ENCODE results near the gene SACM1L. TPM values are rescaled to one million over a fixed set of nuclear protein-coding genes. Genes with fewer than 3 reads are reported as not detected.

SACM1L gene
- total RNA-seq, 1 experiment from 2014 or later = 30.1 TPM

DNA sequence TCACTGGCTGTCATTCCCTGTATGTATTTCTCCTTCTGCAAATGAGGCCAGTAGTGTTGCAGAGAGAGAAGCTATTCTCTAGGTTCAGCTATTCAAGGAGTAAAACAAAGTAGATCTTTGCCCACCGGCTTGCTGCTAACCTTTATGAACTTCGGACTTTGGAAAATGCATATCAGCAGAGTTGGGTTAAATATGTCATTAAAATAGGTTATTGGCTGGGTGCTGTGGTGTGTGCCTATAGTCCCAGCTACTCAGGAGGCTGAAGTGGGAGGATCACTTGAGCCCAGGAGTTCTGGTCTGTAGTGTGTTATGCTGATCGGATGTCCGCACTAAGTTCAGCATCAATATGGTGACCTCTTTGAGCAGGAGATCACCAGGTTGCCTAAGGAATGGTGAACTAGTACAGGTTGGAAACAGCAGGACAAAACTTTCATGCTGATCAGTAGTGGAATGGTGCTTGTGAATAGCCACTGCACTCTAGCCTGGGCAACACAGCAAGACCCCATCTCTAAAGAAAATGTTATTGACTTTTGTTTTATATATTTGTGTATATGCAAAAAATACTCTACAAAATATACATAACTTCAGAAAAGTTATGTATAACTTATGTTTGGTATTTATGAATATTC lies 53.4 kb downstream of the SACM1L start:
- H3K4me2 ChIP-seq (ENCODE audit: low read length) = no peak overlapping the region
- H3F3A ChIP-seq (ENCODE audit: low read length, unreplicated experiment) = no peaks in the 10 kb centered on the region
- H3K9ac ChIP-seq (ENCODE audit: low read length) = no peak overlapping the region
- H3K4me3 ChIP-seq (ENCODE audit: low read length) = no peak overlapping the region
- H3K79me2 ChIP-seq (ENCODE audit: low read length) = no peaks in the 10 kb centered on the region
- DNase-seq = no peak
- no peaks in the 10 kb centered on the region for H3K4me1 ChIP-seq (ENCODE audit: insufficient read depth, low read length)
- ChIA-PET CTCF (no interaction called here), POLR2A (ENCODE audit: unreplicated experiment) (no interaction called here)
- H3K27ac ChIP-seq (ENCODE audit: low read length) = no peak overlapping the region
- H3K9me3 ChIP-seq (ENCODE audit: low read length) = no peaks in the 10 kb centered on the region
- intact Hi-C loops (cut with micrococcal nuclease) = no loop called here
- ATAC-seq = no peak
- H2AFZ ChIP-seq (ENCODE audit: low read length) = no peak overlapping the region
- no TSS peak for BruUV-seq (replicated peaks)
- no peak for TF ChIP-seq EZH2 (IDR thresholded peaks at IDR 0.05; ENCODE audit: low read length, unreplicated experiment)
- no peak for TF ChIP-seq EZH2phosphoT487 (IDR thresholded peaks at IDR 0.05; ENCODE audit: borderline replicate concordance, low read length)
- TF ChIP-seq, protein P1, sequence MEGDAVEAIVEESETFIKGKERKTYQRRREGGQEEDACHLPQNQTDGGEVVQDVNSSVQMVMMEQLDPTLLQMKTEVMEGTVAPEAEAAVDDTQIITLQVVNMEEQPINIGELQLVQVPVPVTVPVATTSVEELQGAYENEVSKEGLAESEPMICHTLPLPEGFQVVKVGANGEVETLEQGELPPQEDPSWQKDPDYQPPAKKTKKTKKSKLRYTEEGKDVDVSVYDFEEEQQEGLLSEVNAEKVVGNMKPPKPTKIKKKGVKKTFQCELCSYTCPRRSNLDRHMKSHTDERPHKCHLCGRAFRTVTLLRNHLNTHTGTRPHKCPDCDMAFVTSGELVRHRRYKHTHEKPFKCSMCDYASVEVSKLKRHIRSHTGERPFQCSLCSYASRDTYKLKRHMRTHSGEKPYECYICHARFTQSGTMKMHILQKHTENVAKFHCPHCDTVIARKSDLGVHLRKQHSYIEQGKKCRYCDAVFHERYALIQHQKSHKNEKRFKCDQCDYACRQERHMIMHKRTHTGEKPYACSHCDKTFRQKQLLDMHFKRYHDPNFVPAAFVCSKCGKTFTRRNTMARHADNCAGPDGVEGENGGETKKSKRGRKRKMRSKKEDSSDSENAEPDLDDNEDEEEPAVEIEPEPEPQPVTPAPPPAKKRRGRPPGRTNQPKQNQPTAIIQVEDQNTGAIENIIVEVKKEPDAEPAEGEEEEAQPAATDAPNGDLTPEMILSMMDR (conservative IDR thresholded peaks at IDR 0.05; ENCODE audit: low read depth, low read length) = no peak
- H4K20me1 ChIP-seq (ENCODE audit: low read length) = no peaks in the 10 kb centered on the region
- no peaks in the 10 kb centered on the region for H3K9me2 ChIP-seq (replicated peaks; ENCODE audit: low read length)
- no peaks in the 10 kb centered on the region for H3K27me3 ChIP-seq (ENCODE audit: low read length)
- peaks cover 30% of the 10 kb centered on the region for H3K36me3 ChIP-seq (ENCODE audit: low read depth, low read length)

DNA sequence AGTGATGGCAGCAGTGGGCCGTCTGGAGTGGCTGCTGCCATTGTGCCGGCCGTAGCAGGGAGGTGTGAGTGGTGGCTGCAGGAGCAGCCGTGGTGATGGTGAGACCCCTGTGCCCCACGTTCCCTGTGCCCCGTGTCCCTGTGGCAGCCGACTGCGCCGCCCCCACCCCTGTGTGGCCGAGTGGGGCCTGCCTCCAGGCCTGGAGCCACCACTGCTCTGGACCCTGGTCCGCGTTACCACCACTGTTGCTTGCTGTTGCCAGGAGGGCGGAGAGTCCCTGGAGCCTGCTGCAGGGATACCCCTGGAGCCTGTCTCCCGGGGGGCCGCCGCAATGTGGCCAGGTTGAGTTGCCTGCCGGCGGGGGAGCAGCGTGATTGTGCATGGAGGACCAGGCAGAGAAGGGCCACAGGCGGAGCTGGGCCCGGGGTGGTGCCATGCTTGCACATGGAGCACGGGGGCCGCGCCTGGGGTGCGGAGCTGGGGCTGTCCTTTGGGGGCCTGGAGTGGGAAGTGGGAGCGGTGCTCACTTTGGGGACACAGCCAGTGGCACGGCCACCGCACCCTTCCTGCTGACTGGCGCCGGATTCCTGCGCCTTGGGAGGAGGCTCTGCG lies 57.1 kb downstream of the SACM1L start:
- Histone ChIP-seq H3K4me2 (ENCODE audit: low read length) (no peak overlapping the region), H4K20me1 (ENCODE audit: low read length) (no peaks in the 10 kb centered on the region), H3K79me2 (ENCODE audit: low read length) (no peaks in the 10 kb centered on the region), H3K4me1 (ENCODE audit: insufficient read depth, low read length) (no peaks in the 10 kb centered on the region), H3K27me3 (ENCODE audit: low read length) (no peaks in the 10 kb centered on the region), H3K27ac (ENCODE audit: low read length) (no peak overlapping the region), H3K36me3 (ENCODE audit: low read depth, low read length) (peaks cover 7% of the 10 kb centered on the region; the same call in 1 of the 2 replicates), H3K9ac (ENCODE audit: low read length) (no peak overlapping the region), H3K9me2 (replicated peaks; ENCODE audit: low read length) (no peaks in the 10 kb centered on the region), H3K9me3 (ENCODE audit: low read length) (no peaks in the 10 kb centered on the region), H3K4me3 (ENCODE audit: low read length) (no peak overlapping the region), H2AFZ (ENCODE audit: low read length) (no peak overlapping the region), H3F3A (ENCODE audit: low read length, unreplicated experiment) (no peaks in the 10 kb centered on the region)
- no peak for ATAC-seq
- no peak for TF ChIP-seq EZH2 (IDR thresholded peaks at IDR 0.05; ENCODE audit: low read length, unreplicated experiment)
- TF ChIP-seq, protein P1 (conservative IDR thresholded peaks at IDR 0.05; ENCODE audit: low read depth, low read length) = no peak
- no peak for TF ChIP-seq EZH2phosphoT487 (IDR thresholded peaks at IDR 0.05; ENCODE audit: borderline replicate concordance, low read length)
- no peak for DNase-seq
- ChIA-PET CTCF (no interaction called here), POLR2A (ENCODE audit: unreplicated experiment) (no interaction called here)
- no TSS peak for BruUV-seq (replicated peaks)
- intact Hi-C loops (cut with micrococcal nuclease) = no loop called here
